ENCODE data around the gene RPL22L1.
"Not testable (repeated sequence)": the region's sequence is repeated elsewhere in the genome, so short reads cannot be mapped to it uniquely, and the experiment has no call there.

The RPL22L1 gene

DNA sequence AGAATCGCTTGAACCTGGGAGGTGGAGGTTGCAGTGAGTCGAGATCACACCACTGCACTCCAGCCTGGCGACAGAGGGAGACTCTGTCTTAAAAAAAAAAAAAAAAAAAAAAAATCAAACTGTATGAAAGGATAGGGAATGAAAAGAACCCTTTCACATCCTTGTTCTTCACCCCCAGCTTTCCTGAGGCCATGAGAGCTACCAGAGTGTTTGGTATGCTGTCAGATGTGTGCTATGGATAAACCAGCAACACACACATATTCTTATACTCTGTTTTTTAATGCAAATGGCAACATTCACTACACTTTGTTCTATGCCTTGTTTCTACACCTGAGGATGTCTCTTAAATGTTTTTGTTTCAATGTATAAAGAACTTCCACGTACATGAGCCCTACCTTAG is 33.5 kb downstream of the RPL22L1 start:
- DNase-seq (ENCODE audit: insufficient read length, low spot score) (no peak), FAIRE-seq (no peak)

DNA sequence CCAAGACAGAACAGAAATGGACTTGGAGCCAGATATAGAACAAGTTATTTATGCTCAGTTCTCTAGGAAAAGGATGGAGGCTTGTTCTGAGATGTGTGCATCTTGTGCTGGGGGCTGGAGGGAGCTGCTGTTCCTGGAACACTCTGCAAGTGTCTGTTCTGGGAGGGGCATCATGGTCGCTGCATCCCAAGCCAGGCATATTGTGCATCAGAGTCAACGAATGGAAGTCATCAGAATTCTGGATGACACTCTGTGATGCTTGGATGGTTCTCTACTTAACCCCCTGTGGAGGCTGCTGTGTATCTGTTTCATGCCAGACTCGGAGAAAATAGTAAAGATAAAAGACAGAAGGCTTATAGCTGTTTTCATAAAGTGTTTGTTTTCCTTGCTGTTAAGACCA is 34.7 kb downstream of the RPL22L1 start:
- FAIRE-seq = no peak
- no peak for DNase-seq (ENCODE audit: insufficient read length, low spot score)

DNA sequence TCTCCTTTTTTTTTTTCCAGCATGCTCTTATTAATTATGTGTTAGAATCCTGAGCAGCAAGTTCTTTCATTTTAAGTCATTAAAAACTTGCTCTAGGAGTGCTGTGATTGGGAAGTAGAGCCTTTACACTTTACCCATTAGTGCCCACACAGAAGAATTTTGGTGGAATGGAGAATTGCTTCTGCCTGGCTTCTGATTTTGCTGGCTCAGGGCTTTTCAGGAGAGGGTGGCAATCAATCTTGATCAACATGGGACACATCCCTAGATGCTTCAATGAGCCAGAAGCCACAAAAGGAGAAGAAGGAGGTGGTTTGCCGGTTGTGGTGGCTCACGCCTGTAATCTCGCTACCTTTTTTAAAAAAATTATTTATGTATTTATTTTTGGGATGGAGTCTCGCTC is 39.4 kb downstream of the RPL22L1 start:
- DNase-seq (ENCODE audit: insufficient read length, low spot score) (no peak), FAIRE-seq (no peak)

DNA sequence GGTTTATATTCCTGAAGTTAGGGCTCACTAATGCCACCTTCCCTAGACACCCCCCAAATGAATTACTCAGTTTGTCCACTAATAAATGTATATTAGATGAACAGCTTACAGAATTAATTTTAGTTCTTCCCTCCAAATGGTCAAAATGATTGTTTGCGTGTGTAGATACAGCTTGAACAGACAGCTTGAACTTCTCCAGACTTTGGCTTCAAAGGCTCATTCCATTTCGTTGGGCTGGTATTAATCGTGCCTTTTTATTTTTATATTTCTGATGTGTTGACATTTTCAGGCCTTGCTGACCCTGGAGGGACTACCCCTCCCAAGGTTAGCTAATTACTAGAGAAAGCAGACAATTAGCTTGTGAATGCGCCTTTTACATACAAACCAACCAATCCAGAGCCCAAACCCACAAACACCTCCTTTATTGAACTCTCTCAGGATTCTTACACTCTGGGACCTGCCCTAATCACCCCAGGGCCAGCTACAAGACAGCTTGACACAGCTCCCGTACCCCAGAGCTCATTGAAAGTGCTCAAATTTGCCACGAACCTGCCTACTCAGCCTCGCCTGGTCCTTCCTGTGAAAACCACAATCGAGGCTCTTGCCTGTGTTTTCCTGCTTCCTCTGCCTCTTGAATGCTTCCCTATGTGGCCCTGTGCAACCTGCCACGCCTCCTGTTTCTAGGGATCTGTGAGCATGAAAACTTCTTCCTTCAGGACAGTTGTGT is 40.3 kb downstream of the RPL22L1 start:
- DNase-seq (ENCODE audit: insufficient read length, low spot score) = no peak
- FAIRE-seq = no peak

DNA sequence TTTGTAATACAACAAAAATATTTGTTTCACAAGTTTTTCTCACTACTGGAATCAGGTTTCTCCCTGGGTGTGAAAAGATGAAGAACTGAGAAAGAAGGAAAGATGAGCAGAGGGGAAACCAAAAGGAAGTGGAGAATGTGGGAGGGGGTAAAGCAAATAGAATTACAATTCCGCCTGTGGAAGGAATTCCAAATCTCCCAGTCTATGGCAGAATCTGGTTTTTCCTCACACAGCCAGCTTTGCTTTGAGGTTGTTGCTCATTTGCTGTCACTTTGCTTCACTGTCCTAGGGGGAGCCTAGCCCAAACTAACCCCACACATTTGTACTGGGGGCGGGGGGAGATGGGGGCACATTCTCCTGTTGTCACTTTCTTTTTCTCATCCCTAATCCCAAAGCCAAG is 43.9 kb downstream of the RPL22L1 start:
- FAIRE-seq = no peak
- no peak for DNase-seq (ENCODE audit: insufficient read length, low spot score)

DNA sequence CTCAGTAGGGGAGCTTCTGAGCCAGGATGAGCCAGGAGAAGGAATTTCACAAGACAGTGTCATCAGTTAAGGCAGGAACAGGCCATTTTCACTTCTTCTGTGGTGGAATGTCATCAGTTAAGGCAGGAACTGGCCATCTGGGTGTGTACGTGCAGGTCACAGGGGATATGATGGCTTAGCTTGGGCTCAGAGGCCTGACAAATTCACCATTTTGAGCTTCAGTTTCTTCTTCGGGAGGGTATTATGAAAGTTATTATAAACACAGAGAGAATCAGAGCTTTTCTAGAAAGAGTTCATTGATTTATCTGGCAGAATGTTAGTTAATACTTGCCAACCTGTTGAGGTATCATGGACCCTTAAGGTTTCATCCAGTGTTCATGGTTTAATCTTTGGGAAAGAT is 46.4 kb downstream of the RPL22L1 start:
- not testable (repeated sequence) for FAIRE-seq; DNase-seq (ENCODE audit: insufficient read length, low spot score)

DNA sequence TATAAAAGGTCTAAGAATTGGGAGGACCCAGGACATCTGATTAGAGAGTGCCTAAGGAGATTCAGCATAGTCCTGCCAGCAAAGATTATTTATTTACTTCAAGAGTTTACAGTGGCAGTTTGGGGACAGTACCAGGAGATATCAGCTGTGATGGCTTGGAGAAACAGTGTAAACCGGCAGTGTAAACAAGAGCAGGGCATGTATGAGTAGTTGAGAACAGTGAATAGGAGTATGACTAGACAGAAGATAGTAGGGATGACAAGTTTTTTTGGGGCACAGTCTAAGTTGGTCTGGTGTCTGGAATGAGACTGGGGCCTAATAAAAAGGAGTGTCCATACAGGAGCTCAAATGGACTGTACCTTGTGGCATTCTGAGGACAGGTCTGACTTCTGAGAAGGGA is 51.7 kb downstream of the RPL22L1 start:
- DNase-seq (ENCODE audit: insufficient read length, low spot score); FAIRE-seq: not testable (repeated sequence)

DNA sequence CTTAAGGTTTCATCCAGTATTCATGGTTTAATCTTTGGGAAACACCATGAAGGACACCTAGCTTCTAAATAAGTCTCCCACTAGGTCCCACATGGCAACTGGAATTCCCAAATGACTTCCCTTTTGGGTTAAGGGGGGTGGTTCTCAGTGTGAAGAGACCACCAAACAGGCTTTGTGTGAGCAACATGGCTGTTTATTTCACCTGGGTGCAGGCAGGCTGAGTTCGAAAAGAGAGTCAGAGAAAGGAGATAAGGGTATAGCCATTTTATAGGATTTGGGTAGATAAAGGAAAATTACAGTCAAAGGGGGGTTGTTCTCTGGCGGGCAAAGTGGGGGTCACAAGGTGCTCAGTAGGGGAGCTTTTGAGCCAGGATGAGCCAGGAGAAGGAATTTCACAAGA is 52.5 kb downstream of the RPL22L1 start:
- not testable (repeated sequence) for DNase-seq (ENCODE audit: insufficient read length, low spot score); FAIRE-seq

DNA sequence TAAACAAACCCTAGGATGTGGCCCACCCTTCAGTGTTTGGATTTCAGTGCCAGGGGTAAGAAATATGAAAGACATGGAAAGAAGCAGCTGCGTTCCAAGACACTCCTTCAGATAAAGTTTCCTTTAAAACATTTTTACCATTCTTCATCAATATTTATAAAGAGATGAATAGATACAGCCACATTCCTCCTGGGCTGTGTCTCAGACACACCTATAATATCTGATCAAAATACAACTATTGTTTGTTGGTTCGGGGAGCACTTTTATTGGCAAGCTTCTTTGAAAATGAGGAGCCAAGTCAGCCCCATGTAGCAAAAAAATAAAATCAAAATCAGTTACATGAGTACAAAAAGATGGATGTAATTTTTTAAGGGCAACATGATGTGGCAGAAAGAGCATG is 53.2 kb downstream of the RPL22L1 start:
- FAIRE-seq (no peak), DNase-seq (ENCODE audit: insufficient read length, low spot score) (no peak)

- no peak for FAIRE-seq
- no peak for DNase-seq (ENCODE audit: insufficient read length, low spot score)
These were observed 53.7 kb downstream of the RPL22L1 start for GRCh38 chr3:170816341-170816740.

DNA sequence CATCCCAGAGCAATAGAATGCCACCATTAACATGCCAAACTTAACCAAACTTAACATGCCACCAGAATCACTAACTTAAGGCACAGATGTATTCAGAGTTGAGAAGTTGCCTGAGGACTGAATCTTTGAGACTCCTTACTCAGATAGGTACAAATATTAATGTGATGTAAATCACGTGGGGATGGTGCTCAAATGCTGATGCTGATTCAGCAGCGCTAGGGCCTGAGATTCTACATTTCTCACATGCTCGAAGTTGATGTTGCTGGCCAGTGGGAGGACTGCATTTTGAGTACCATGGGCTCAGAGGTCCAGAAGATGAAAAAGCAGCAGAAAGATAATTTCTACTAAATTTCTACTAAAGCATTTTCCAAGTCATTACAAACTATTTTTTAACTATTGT is 54.1 kb downstream of the RPL22L1 start:
- FAIRE-seq (no peak), DNase-seq (ENCODE audit: insufficient read length, low spot score) (no peak)

GRCh38 chr3:170815340-170815739 is 54.7 kb downstream of the RPL22L1 start:
- FAIRE-seq = no peak
- no peak for DNase-seq (ENCODE audit: insufficient read length, low spot score)
